Hepatocyte (in vitro differentiated cells): ENCODE results near the gene EFR3B. TPM values are rescaled to one million over a fixed set of nuclear protein-coding genes. Genes with fewer than 3 reads are reported as not detected.

Experiments
- DNase-seq: peaks from one replicate; pipeline ENCODE4 v3.0.0-alpha.2; 2016; ENCODE audit warnings: low spot score
- H2AFZ ChIP-seq: fragments of 200-600 bp; sonication (generic); 2 replicates; pipeline ENCODE4 v1.6.0; 2016; ENCODE audit warnings: antibody characterized with exemption, mild to moderate bottlenecking
- H3K27ac ChIP-seq: fragments of 200-600 bp; sonication (generic); 2 replicates; pipeline ENCODE4 v1.5.1; 2016; ENCODE audit warnings: mild to moderate bottlenecking
- H3K27me3 ChIP-seq: fragments of 200-600 bp; sonication (generic); 2 replicates; pipeline ENCODE4 v1.6.1; 2016
- H3K36me3 ChIP-seq: fragments of 200-600 bp; sonication (generic); replicated peaks from 2 replicates; pipeline ENCODE4 v1.5.1; 2016; ENCODE audit warnings: low read depth; ENCODE audit not compliant: insufficient read depth
- H3K4me1 ChIP-seq: fragments of 200-600 bp; sonication (generic); 2 replicates; pipeline ENCODE4 v1.5.1; 2016; ENCODE audit warnings: mild to moderate bottlenecking, moderate library complexity; ENCODE audit not compliant: insufficient read depth
- H3K4me2 ChIP-seq: fragments of 200-600 bp; sonication (generic); 2 replicates; pipeline ENCODE4 v1.6.0; 2016
- H3K4me3 ChIP-seq: fragments of 200-600 bp; sonication (generic); 2 replicates; pipeline ENCODE4 v1.5.1; 2016; ENCODE audit warnings: mild to moderate bottlenecking
- H3K79me2 ChIP-seq: fragments of 200-600 bp; sonication (generic); 2 replicates; pipeline ENCODE4 v1.6.0; 2017; ENCODE audit warnings: mild to moderate bottlenecking
- H3K9me2 ChIP-seq: fragments of 200-600 bp; sonication (generic); replicated peaks from 2 replicates; pipeline ENCODE4 v1.6.0; 2017; ENCODE audit warnings: mild to moderate bottlenecking; ENCODE audit not compliant: insufficient read depth
- H3K9me3 ChIP-seq: fragments of 200-600 bp; sonication (generic); 2 replicates; pipeline ENCODE4 v1.5.1; 2016; ENCODE audit warnings: low read depth, mild to moderate bottlenecking
- H4K20me1 ChIP-seq: fragments of 200-600 bp; sonication (generic); 2 replicates; pipeline ENCODE4 v1.6.0; 2016; ENCODE audit warnings: mild to moderate bottlenecking; ENCODE audit not compliant: insufficient read depth, poor library complexity, severe bottlenecking
- EZH2 ChIP-seq: fragments of 200-600 bp; sonication (generic); IDR thresholded peaks from 2 replicates; pipeline ENCODE4 v1.6.1; 2016; ENCODE audit warnings: antibody characterized with exemption, mild to moderate bottlenecking, borderline replicate concordance
- EZH2phosphoT487 ChIP-seq: fragments of 200-600 bp; sonication (generic); IDR thresholded peaks from one replicate; pipeline ENCODE4 v1.6.1; 2018; ENCODE audit warnings: antibody characterized with exemption, mild to moderate bottlenecking, low read depth, moderate library complexity; ENCODE audit not compliant: unreplicated experiment, severe bottlenecking
- WGBS: methylation state at CpG from one replicate; pipeline ENCODE4 v1.1.6; 2016; ENCODE audit warnings: low lambda C conversion rate; ENCODE audit errors: missing lambda C conversion rate; 5-methylcytosine and 5-hydroxymethylcytosine counted together
- polyA plus RNA-seq: library from polyadenylated mRNA; unstranded; fragments of >200 nt; fragmentation: Nextera tagmentation; extraction: Ambion mirVana; gene quantifications from 2 replicates; pipeline ENCODE4 v1.2.1, GENCODE V29; 2016
- total RNA-seq: library from RNA; depleted of rRNA; stranded (reverse); fragments of >200 nt; gene quantifications from 2 replicates; pipeline ENCODE4 v1.2.3, GENCODE V29; 2014
- TF ChIP-seq, protein P1 (sequence below): fragments of 200-600 bp; sonication (generic); IDR thresholded peaks from 2 replicates; pipeline ENCODE4 v1.5.1; 2016; ENCODE audit warnings: antibody characterized with exemption, mild to moderate bottlenecking; ENCODE audit not compliant: poor library complexity

EFR3B gene
- total and polyA plus RNA-seq, 2 experiments from 2014 or later, result 1.1 to 2.0 TPM

- H3K9me3 ChIP-seq, result no peaks in the 10 kb centered on the region
- H4K20me1 ChIP-seq, result no peaks in the 10 kb centered on the region
- no peaks in the 10 kb centered on the region for H3K4me1 ChIP-seq
- no peaks in the 10 kb centered on the region for H3K9me2 ChIP-seq
- H3K27ac ChIP-seq, result no peak overlapping the region
- H3K4me2 ChIP-seq, result no peak overlapping the region
- no peak overlapping the region for H3K4me3 ChIP-seq
- 79% methylated on average over 12 of the region's 12 CpGs for WGBS
- H2AFZ ChIP-seq, result no peak overlapping the region
- DNase-seq, result no peak
- no peaks in the 10 kb centered on the region for H3K36me3 ChIP-seq
- H3K27me3 ChIP-seq, result no peaks in the 10 kb centered on the region
- no peaks in the 10 kb centered on the region for H3K79me2 ChIP-seq
- TF ChIP-seq EZH2, result no peak
- TF ChIP-seq EZH2phosphoT487, result no peak
- TF ChIP-seq, protein P1, sequence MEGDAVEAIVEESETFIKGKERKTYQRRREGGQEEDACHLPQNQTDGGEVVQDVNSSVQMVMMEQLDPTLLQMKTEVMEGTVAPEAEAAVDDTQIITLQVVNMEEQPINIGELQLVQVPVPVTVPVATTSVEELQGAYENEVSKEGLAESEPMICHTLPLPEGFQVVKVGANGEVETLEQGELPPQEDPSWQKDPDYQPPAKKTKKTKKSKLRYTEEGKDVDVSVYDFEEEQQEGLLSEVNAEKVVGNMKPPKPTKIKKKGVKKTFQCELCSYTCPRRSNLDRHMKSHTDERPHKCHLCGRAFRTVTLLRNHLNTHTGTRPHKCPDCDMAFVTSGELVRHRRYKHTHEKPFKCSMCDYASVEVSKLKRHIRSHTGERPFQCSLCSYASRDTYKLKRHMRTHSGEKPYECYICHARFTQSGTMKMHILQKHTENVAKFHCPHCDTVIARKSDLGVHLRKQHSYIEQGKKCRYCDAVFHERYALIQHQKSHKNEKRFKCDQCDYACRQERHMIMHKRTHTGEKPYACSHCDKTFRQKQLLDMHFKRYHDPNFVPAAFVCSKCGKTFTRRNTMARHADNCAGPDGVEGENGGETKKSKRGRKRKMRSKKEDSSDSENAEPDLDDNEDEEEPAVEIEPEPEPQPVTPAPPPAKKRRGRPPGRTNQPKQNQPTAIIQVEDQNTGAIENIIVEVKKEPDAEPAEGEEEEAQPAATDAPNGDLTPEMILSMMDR, result no peak
Observed at GRCh38 chr2:25035537-25036220, 6.2 kb upstream of the EFR3B start.

DNA sequence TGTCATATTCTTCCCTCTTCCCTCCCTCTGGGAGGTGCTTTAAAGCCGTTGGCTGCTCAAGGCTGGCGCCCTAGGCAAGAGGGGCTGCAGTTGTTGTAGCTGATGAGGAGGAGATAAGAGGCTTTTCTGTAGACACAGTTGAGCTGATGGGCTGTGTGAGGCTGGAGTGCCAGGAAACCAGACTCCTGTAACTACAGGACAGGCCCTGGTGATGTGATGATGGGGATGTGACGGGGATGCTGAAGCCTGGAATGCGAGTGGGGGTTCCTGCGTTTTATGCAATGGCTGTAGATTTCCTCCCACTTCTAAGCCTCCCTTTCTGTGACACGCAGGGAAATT, 5.7 kb upstream of the EFR3B start:
- no peaks in the 10 kb centered on the region for H4K20me1 ChIP-seq
- no peak overlapping the region for H2AFZ ChIP-seq
- no peaks in the 10 kb centered on the region for H3K36me3 ChIP-seq
- no peaks in the 10 kb centered on the region for H3K27me3 ChIP-seq
- H3K4me1 ChIP-seq, result no peaks in the 10 kb centered on the region
- no peaks in the 10 kb centered on the region for H3K79me2 ChIP-seq
- no peak for TF ChIP-seq EZH2
- TF ChIP-seq, protein P1, result no peak
- no peak for TF ChIP-seq EZH2phosphoT487
- no peak overlapping the region for H3K4me2 ChIP-seq
- H3K9me2 ChIP-seq, result no peaks in the 10 kb centered on the region
- no peak overlapping the region for H3K27ac ChIP-seq
- 54% methylated on average over 6 of the region's 6 CpGs for whole genome bisulfite sequencing
- no peaks in the 10 kb centered on the region for H3K9me3 ChIP-seq
- no peak for DNase-seq
- H3K4me3 ChIP-seq, result no peak overlapping the region

DNA sequence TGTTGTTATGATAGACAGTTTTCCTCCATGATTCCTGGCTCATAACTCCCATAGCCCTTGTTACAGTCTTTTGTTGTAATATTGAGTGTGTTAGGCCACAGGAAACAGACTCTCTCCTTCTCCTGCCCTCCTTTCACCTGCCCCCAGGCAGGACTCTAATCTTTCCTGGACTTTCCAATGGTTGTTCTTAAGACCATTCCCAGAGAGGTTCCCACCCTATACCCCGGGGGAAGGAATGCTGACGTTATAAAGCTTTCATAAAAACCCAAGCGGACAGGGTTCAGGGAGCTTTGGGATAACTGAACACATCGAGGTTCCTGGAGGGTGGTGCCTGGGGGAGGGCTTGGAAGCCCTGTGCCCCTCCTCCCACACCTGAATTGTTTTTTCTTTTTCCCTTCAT, 2.8 kb upstream of the EFR3B start:
- TF ChIP-seq EZH2 (no peak), EZH2phosphoT487 (no peak)
- TF ChIP-seq, protein P1, result no peak
- no peak overlapping the region for H3K27ac ChIP-seq
- H3K9me3 ChIP-seq, result no peaks in the 10 kb centered on the region
- no peak overlapping the region for H3K4me3 ChIP-seq
- H2AFZ ChIP-seq, result no peak overlapping the region
- H3K9me2 ChIP-seq, result no peaks in the 10 kb centered on the region
- H3K4me2 ChIP-seq, result no peak overlapping the region
- no peaks in the 10 kb centered on the region for H3K79me2 ChIP-seq
- 79% methylated on average over 4 of the region's 4 CpGs for WGBS
- DNase-seq, result no peak
- H4K20me1 ChIP-seq, result no peaks in the 10 kb centered on the region
- peaks cover 7% of the 10 kb centered on the region for H3K27me3 ChIP-seq
- no peaks in the 10 kb centered on the region for H3K36me3 ChIP-seq
- peaks cover 9% of the 10 kb centered on the region for H3K4me1 ChIP-seq
